OCI-M1 (cell line): Measurements from ENCODE around the gene PIEZO1.
"Not testable (repeated sequence)": the region's sequence is repeated elsewhere in the genome, so short reads cannot be mapped to it uniquely, and the experiment has no call there.

ENCODE experiments used
- DNase-seq: peaks from one replicate; lab custom pipeline; 2025; lab: John Stamatoyannopoulos, UW

Gene PIEZO1

DNA sequence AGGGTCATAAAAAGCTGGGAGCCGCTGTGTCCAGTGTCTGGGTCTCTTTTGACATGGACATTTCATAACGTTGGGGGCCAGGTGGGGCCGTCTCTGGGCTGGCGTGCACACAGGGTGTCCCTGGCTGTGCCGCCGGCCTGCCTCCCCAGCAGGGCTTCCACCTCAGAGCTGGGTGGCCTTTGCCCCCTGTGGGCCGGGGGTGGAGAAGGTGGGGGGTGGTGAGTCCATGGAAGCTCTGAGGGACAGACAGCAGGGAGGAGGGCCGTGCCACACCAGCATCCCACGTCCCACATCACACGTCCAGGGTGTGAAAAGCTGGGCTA, 97.8 kb downstream of the PIEZO1 start:
- no peak for DNase-seq

DNA sequence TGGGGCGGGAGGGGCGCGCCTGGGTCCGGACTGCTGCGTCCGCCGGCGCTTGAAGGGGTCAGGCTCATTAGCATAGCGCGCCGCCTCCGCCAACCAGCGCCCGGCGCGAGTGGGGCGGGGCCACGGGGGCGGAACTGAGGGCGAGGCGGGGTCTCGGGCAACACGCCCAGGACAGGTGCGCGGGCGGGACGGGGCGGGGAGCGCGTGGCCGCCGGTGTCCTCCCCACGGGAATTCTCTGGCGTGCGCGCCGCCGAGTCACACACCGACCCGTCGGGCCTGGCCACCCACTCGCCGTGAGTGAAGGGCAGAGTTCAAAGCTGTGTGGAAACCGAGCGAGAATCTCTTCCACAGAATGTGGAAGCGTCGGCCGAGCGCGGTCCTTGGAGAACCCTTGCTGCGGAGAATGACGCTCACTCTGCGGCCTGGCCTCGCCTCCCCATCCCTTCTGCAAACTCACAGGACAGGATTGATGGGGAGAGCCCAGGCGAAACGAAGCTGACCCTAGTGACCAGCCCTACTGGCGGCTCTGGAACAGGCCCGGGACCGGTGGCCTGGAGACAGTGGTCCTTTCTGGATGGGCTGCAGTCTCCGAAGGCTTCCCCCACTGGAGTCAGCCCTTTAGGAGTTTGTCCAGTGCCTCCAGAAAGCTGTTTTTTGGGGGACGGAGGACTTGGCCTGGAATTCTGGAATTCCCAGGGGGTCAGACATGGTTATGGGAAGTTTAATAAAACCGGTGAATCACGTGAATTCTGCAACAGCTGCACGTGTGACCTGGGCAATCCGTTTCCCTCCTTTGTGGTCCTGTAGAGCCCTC, 98.4 kb downstream of the PIEZO1 start, which contains the start of gene SNAI3:
Gene SNAI3 (minus strand): TSS at position 69 of the 815 bp plus-strand sequence. CDS start 101 bp downstream, outside the sequence.
- peak; percentile 86 for DNase-seq

DNA sequence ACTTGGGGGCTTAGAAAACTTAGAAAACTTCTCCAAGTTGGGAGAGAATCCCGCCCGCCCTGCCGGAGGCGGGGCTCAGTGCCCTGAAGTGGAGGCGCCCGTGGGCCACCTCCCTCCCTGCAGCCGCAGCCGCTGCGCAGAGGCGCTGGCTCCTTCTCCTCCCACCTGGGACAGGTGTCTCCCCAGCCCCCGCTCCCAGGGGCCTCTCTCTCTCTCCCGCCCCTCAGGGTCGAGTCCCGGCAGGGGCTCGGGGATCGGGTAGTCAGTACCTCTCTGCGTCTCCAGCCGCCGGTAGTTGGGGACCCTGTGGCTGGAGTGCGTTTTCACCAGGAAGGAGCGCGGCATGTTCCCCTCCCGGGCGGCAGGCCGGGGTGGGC, 99.0 kb downstream of the PIEZO1 start:
- DNase-seq = no peak

DNA sequence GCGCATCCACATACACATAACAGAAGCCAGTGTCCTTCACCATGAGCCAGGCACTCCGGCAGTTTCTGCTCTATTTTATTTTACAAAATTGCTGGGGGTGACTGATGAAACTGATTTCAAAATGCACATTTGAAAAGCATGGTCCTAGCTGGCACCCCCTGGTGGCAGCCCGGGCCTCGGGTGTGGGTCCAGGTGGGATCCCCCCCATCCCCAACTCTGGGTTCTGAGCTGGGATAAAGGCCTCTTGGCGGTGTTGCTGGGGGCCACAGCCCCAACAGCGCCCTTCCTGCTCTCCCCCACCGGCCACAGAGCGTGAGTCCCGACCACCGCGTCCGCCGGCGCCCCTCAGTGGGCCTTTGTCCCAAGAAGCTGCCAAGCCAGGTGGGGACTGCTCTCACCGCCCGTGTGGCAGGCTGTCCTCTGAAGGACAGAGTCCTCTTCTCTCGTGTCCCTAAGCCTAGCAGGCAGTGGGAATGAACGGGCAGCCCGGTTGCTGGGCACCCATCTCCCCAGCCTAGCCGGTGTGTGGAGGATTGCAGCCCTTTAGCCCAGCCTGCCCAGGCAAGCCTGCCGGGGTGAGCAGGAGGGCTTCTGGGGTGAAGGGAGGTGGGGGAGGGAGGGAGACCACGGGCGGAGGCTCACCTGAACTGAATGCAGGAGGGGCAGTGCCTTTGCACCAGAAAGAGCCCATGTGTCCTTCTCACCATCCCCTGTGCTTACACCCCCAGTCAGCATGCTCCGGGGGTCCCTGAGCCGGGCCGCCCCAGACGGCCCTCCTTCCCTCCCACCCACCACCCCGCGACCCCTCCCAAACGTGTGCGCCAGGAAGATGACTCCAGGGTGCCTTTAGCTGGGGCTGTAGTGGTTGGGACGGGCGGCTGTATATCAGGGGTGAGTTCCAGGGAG, 99.6 kb downstream of the PIEZO1 start:
- DNase-seq = peak; percentile 22

DNA sequence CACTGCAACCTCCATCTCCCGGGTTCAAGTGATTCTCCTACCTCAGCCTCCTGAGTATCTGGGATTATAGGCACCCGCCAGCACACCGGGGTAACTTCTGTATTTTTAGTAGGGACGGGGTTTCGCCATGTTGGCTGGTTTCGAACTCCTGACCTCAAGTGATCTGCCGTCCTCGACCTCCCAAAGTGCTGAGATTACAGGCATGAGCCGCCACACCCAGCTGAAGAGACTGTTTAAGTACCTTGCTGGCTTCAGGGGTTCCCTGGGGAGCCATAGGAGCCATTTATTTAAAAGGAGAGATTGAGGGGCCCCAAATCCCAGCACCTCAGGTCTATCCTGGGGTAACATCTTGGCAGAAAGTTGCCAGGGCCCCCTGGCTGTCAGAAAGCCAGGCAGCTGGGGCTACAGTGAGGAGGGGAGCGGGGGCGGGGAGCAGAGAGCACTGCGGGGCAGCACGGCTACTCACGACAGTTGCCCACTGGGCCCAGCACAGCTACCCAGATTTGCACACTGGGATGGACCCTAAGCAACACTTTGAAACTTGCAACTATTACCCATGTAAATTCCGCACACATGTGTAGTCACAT, 100.4 kb downstream of the PIEZO1 start:
- no peak for DNase-seq

DNA sequence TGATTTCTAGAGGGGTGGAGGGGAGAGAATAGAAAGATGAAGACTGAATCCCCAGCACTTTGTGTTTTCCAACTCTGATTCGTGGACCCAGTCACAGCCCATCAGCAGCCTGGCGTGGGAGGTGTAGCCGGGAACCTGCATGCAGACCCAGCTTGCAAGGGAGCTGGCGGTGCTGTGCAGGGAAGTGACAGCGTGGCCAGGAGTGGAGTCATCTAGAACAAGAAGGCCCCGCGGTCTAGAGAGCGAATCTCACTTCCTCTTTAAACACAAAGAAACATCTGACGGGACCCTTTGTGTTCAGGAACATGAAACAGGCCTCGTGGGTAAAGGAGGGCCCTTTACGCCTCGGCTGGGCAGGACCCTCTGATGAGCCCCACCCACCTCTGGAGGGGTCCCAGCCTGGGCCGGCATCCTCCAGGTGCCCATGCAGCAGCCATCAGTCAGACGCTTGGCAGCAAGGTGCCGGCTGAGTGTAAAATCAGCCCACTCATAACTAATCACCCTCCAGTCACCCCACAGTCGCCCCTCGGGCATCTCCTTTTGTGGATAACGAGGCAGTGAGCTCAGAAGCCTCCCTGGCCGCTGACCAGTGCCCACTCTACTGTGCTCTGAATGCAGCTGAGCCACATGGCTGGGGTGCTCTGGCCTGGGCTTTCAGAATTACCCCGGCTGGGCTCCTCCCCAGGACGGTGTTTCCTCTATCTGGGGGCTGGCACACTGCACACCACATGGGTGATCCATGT, 103.1 kb downstream of the PIEZO1 start:
- peak; percentile 39 for DNase-seq

DNA sequence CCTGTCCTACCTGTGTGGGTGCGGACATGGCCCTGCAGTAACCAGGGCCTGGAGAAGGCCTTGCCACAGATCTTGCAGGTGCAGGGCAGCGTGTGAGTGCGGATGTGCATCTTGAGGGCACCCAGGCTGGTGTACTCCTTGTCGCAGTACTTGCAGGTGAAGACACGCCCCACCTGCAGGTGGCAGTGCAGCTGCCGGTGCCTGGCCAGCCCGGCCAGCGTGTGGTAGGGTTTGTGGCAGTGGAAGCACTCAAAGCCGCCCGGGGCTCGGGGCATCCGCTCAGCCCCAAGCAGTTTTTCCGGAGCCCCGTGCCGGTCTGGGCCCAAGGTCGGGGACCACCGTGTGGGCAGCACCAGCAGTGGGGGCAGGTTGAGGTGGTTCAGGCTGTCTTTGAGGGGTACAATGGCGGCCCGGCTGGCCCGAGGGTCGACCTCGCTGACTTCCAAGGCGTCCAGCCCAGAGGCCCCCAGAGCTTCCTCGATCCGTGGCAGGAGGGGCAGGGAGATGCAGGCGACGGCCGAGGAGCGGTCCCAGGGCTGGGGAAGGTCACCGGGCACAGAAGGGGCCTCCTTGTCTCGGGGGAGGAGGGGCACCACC, 103.8 kb downstream of the PIEZO1 start:
- peak; percentile 21 for DNase-seq

DNA sequence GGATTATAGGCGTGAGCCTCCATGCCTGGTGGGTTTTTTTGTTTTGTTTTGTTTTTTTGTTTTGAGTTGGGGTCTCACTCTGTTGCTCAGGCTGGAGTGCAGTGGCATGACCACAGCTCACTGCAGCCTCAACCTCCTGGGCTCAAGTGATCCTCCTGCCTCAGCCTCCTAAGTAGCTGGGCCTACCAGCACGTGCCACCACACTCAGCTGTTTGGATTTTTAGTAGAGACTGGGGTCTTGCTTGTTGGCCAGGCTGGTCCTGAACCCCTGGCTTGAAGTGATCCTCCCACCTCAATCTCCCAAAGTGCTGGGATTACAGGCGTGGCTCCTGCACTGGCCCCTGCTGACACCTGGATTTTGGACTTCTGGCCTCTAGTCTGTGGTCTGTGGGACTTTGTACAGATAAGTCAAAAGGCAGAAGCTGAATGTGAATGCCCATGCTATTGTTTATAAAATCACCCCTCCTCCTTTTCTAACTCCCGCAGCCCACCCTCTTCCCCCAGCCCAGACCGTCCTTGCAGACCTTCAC, 104.4 kb downstream of the PIEZO1 start:
- DNase-seq = no peak

DNA sequence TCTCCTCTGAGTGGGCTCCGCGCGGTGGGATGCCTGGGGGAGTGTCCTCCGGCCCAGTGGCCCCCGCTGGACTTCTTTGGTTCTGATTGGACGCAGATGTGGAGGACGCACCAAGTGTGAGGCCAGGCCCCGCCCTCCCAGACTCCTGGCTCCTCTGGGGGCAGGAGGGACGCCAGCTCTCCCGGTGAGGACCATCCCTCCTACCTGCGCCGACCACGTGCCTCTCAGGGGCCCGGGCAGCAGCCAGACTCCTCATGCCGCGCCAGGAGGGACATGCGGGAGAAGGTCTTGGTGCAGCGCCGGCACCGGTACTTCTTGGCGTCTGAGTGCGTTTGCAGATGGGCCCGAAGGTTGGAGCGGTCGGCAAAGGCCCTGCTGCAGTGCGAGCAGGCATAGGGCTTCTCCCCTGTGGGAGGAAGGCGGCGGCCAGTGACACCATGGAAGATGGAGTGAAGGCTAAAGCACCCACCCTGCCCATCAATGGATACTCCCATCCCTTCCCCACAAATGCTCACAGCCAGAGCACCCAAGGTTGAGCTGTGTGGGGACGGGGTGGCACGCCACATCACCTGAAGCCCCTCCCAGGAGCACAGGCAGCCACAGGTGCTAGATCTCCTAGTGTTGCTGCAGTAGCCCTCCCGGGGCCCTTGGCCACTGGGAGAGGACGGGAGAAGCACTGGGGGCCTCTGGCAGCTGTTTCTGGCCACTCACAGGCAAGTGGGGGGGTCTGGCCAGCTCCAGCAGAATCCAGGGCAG, 106.6 kb downstream of the PIEZO1 start:
- no peak for DNase-seq

DNA sequence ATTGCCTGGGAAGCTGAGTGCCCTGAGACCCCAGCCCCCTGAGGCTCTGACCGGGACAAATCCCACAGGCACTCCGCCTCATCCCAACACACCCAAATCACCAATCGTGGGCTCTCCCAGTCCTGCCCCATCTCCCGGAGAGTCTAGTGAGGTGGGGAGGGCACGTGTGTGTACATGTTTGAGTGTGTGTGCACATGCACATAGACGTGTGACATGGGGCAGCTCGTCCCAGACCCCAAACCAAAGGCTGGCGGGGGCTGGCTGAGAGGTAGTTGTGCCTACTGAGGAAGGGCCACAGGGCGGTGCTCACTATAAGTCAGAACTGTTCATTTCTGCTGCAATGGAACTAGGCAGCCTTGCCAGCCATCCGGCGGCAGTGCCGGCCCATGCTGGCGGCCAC, 107.3 kb downstream of the PIEZO1 start:
- DNase-seq = no peak

DNA sequence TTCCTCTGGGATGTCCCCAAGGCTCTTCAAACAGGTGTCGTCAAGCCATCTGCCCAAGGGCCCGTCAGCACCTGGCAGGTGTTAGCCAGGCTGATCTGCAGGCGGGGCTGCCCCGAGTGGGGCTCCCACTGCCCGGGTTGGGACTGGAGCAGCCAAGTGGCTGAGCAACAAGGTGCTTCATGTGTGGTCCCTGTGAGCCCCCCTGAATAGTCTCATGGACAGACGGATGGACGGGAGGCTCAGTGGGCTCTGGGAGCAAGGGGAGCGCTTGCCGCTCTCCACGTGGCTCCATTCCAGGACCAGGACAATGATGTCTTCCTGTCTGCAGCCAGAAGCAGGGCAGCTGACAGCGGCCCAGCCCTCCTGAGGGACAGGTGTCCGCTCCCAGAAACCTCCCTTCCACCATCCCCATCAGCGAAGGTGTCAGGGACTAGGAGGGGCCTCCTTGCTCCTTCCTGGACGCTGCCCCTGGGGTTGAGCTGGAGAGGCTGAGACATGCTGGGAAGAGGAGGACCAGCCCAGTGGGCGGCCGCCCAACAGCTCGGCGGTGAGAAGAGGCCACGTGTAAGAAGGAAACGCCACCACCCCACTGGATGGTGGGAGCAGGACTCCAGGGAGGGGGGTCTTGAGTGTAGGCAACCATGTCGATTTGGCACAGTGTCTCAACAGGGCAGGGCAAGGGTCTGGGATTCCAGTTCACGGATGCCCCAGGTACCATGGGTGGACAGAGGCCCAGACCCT, 108.3 kb downstream of the PIEZO1 start:
- DNase-seq = no peak

DNA sequence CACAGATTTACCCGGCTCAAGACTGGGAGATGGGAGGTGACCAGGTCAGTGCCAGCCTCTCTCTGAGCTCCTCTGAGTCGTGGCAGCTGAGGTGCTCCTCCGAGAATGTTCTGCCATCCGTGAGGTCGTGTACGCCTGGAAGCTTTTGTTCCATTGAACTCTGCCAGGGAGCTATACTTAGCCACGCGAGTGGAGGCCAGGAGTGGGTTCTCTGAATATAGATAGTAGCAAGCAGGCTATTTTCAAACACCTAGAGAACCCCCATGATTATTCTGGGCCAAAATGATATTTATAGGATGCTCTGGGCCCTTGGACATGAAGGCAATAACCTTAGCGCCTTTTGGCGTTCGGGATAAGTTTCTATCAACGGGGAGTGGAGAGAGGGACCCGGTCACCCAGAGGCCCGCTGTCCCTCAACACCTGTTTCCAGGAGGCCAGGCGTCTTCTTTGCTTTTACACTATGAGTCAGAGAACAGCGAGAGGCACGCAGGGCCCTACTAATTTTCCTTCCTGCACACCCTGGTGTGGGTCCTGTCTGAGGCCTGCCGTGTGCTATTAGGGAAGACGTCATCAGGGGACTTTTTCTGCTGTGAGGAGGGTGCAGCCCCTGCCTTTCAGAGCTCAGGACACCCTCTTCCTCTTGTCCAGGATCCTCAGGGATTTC, 111.2 kb downstream of the PIEZO1 start:
- DNase-seq = no peak

DNA sequence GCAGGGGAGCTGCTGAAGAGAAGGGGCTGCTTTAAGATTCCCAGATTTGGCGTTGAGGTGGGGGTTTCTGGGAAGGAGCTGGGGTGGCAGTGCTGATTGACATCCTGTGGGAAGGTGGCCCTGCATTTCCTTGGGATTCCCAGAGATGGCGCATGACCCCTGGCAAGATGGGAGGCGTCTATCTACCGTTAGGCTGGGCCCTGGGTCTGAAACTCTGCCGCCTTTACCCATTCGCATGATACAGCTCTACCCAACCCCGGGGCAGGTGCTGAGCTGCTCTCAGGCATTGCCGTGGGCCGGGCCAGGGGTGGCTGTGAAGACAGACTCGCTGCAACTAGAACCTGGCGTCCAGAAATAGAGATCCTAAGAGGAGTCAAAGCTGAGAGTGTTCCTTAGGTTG, 112.2 kb downstream of the PIEZO1 start:
- peak; percentile 11 for DNase-seq

DNA sequence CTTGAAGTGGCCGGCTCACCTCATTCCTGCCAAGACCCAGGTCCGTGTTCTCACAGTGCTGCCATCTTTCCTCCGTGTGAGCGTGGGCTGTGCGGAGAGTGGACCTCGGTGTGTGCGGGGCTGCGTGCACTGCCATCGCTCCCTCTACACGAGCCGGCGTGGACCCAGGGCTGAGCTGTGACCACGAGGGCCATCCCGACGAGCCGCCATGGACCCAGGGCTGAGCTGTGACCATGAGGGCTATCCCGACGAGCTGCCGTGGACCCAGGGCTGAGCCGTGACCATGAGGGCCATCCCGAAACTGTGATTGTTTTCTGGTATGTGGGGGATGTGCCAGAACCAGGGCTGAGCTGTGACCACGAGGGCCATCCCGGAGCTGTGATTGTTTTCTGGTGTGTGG, 113.2 kb downstream of the PIEZO1 start:
- no peak for DNase-seq

DNA sequence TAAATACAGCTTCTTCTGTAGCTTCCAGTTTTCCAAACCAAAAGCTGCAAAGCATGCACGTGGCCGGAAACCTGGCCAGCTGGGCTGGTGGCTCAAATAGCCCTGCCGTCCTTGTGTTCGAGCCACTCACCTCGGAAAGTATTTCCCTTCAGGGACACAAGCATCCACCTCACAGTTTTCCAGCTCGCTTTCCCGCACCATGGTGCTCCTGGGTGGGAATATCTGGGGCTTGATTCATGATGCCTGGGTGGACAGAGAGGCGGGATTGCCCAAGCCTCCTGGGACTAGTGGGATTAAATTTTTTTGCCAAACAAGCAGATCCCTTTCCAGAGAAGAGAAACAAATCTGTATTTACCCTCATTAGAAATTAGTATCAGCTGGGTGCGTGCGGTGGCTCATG, 115.0 kb downstream of the PIEZO1 start:
- DNase-seq = no peak

DNA sequence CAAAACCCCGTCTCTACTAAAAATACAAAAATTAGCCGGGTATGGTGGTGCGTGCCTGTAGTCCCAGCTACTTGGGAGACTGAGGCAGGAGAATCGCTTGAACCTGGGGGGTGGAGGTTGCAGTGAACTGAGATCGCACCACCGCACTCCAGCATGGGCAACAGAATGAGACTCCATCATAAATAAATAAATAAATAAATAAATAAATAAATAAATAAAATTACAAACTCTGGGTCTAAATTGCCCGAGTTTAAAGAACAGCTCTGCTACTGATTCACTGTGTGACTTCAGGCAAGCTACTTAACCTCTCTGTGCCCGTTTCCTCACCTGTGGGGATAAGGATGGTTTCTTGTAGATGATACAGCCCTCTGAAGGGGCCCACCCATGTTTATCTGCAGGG, 115.5 kb downstream of the PIEZO1 start:
- DNase-seq = not testable (repeated sequence)

DNA sequence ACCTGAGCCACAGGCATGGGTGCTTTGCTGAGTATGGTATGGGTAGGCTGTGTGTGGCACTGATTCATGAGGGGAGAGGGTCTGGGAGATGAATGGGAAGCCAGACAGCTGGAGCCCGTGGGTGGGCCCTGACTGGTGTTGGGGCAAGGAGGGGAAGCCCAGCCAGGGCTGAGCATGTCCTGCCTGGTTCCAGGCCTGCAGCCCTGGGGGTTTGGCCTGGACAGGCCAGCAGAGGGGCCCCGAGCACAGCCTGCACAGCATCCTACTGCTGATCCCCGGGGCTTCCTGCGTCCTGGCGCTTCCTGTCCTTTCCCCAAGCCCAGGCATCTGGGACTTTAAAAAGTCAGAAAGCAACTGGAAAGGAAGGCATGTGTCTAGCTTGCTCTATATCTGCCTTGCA, 117.6 kb downstream of the PIEZO1 start:
- DNase-seq = no peak

DNA sequence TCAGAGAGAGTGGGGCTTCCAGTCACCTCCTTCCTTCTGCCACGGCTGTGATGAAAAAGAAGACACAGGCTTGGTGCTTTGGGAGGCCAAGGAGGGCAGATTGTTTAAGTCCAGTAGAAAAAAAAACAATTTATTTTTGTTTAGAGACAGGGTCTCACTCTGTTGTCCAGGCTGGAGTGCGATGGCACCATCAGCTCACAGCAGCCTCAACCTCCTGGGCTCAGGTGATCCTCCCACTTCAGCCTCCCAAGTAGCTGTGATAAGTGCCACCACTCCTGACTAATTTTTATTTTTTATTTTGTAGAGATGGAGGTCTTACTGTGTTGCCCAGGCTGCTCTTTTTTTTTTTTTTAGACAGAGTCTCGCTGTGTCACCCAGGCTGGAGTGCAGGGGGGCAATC, 119.5 kb downstream of the PIEZO1 start:
- no peak for DNase-seq
